NOMO-1 treated with DMSO at 0.1 percent for 48 hours (cell line): Measurements from ENCODE around the gene PCBP4.
"Not testable (repeated sequence)": the region's sequence is repeated elsewhere in the genome, so short reads cannot be mapped to it uniquely, and the experiment has no call there.

Experiments
- DNase-seq: peaks from one replicate; lab custom pipeline; 2025; ENCODE audit not compliant: unreplicated experiment; lab: John Stamatoyannopoulos, UW

PCBP4 gene

GRCh38 chr3:51941463-51941797, 25.8 kb downstream of the PCBP4 start:
- DNase-seq, result no peak

DNA sequence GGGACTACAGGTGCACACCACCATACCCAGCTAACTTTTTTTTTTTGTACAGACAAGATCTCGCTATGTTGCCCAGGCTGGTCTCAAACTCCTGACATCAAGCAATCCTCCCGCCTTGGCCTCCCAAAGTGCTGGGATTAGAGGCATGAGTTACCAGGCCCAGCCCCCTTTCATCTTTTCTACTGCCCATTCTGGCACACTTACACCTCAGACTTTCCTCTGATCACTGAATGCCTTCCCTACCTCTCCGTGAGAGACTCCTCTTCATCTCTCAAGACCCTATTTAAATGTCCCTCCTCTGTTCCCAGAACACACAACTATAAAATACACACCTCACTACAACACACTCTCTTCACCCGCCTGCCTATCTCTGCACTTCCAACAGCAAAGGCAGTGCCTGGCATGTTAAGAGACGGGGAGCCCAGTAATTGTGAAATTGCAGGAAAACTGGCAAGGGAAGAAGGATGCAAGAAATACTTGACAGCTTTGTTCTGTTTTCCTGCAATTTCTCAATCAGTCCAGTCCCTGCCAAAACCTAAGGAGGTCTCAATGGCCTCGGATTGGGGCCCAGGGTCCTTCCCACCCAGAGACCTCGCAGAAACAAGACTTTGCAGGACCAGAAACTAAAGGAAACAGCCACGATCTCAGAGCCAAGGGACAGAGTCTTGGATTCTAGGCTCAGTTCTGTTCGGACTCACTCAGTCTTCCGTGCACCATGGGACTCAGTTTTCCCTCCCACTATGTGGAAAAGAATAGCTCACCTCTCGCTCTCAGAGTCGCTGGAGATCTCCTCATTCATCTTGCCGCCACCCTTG, 26.4 kb downstream of the PCBP4 start:
- DNase-seq, result no peak

DNA sequence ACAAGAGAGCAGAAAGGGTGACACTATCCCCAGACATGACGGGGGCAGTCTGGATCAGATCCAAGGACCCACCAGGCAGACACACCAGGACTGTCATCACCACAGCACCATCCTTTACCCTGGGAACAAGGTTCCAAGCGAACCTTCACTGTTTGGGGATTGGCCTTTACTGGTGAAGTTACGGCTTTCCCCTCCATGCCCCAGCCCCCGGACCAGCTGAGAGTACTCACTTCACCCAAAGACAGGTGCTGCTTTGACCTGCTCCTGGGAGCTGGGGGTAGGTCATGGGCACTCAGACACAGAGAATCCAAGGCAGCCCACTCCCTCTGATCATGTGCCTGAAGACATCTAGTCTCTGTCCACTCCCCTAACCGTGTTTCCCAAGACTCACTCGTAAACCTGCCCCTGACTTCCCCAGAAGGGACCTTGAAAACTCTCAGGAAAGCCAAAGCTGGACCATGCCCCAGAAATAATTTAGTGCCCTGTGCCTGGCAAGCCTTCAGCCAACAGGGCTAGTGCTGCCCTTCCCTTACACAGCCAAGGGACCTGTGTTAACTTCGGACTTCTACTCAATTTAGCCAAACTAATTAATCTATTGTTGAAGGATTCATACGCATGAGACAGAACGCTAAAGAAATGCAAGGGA, 28.4 kb downstream of the PCBP4 start:
- DNase-seq, result no peak

GRCh38 chr3:51937611-51938450, 29.4 kb downstream of the PCBP4 start:
- DNase-seq, result no peak

- no peak for DNase-seq
These were observed 30.2 kb downstream of the PCBP4 start for GRCh38 chr3:51937014-51937413.

GRCh38 chr3:51935886-51936755, 31.1 kb downstream of the PCBP4 start:
- DNase-seq, result no peak

- no peak for DNase-seq
These were observed 32.0 kb downstream of the PCBP4 start for GRCh38 chr3:51934991-51935885.

DNA sequence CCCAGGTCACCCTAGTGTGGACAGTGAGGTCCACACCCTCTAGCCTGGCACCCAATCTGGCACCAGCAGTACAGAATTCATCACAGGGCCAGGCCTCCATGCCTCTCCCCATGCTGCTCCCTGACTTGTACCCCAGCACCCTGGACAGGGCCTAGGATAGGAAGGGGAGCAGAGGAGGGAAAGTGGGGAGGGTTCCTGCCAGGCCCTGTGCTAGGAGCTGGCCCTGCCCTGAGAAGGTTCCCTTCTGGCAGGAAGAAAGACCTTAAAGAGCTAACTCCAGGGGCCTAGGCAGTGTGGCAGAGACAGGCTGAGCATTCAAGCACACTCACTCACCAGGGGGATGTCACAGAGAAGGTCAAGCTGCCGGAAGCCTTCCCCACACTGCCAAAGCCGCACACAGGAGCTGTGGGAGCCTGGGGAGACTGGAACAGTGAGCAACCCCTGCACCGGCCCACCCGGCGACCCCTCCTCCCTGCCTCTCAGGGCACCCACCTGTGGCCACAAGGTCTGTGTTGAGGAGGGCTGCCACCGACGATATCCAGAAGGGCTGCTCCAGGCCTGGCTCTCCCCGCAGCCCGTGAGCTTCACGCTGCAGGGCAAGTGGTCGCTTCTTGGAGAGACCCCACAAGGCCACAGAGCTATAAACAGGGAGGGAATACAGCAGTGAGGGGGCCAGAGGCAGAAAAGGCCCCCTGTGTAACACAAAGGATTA, 33.0 kb downstream of the PCBP4 start:
- DNase-seq, result no peak

DNA sequence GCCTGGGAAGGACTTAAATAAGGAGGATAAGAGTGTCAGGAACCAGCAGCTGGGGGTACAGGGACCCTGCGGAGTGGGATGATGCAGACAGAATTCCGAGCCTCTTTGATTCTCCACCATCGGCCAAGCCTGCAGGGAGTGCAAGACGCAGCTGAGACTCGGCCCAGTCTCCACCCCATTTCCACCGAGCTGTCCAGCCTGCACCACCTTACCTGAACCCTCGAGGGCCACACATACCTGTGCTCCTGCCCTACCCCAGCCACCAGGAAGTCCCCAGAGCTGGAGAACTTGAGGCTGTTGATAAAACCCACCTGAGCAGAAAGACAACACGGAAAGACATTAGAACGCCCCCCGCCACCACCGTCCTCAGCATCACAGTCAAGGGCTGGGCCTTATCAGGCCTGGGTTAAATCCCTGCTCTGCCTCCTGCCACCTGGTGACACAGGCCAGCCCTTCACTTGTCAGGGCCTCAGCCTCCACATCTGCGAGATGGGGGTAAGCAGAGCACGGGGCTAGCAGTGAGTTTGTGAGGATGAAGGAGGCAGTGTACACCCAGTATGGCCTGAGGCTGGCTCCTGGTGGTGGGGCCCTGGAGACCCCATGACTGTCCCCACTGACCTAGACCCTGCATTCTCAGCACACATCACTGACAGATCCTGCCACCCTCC, 33.6 kb downstream of the PCBP4 start:
- no peak for DNase-seq

- no peak for DNase-seq
These were observed 34.5 kb downstream of the PCBP4 start for GRCh38 chr3:51932471-51933370.

DNA sequence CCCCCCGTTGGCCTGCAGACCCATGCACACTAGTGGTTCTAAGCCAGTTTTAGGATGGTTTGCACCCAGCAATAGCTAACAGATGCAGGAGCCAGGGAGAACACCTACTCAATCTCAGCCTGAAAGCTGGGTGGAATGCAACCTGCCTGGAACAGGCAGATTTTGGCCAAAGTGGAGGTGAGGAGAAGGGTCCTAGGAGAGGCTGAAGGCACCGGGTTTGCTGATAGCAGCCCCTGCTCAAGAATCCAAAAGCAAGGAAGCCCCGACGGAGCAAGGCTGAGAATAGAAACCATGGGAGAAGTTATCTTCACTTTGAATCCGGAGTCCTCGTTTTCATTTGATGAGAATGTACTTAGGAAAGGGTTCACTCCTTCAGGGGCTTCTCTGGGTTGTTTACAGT, 35.5 kb downstream of the PCBP4 start:
- no peak for DNase-seq

DNA sequence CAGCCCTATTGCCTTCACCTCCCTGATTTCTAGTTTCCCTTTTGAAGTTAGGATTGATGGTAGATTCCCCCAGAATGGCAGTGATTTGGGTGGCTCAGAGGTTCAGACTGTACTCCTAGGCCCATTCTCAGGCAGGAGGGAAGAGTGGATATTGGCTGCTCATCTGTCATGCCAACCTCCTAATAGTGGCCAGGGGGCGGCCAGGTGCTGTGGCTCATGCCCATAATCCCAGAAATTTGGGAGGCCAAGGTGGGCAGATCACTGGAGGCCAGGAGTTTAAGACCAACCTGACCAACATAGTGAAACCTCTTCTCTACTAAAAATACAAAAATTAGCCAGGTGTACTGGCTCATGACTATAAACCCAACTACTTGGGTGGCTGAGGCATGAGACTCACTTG, 36.8 kb downstream of the PCBP4 start:
- DNase-seq, result no peak

GRCh38 chr3:51929420-51930003, 37.7 kb downstream of the PCBP4 start:
- peak; percentile 1 for DNase-seq

DNA sequence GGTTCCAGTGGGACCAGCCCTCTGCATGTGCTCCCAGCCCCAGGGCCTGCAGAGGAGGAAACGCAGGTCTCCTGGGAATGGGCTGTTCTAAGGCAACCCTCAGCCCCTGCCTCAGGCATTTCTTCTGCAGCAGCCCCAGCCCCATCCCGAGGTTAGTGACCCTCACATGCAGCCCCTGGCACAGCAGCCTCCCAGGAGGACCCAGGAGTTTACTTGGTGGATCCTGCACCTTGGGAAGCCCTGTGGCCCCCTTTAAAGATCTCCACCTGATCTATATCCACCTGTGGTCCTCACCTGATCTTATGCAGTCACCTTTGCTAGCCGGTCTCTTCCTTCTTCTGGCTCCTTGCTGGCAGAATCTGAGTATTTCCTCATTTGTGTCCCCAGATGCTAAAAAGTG, 38.3 kb downstream of the PCBP4 start:
- not testable (repeated sequence) for DNase-seq

DNA sequence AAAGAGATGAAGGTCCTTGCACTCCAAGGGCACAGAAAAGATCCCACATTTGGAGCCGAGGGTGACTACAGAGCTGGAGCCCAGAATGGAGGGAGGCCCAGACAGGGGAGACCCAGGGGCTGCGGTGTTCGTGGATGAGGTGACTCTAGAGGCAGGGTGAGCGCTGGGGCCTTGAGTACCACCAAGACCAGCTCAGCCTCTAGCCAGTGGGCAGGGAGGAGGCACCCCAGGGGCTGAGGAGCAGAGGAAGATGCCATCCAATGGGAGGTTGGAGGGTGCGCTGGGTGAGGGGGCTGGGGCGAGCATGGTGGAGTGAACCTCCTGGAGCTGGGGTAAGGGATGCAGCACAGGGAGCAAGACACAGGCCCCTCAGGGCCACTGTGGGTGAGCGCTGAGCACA, 38.8 kb downstream of the PCBP4 start:
- no peak for DNase-seq

DNA sequence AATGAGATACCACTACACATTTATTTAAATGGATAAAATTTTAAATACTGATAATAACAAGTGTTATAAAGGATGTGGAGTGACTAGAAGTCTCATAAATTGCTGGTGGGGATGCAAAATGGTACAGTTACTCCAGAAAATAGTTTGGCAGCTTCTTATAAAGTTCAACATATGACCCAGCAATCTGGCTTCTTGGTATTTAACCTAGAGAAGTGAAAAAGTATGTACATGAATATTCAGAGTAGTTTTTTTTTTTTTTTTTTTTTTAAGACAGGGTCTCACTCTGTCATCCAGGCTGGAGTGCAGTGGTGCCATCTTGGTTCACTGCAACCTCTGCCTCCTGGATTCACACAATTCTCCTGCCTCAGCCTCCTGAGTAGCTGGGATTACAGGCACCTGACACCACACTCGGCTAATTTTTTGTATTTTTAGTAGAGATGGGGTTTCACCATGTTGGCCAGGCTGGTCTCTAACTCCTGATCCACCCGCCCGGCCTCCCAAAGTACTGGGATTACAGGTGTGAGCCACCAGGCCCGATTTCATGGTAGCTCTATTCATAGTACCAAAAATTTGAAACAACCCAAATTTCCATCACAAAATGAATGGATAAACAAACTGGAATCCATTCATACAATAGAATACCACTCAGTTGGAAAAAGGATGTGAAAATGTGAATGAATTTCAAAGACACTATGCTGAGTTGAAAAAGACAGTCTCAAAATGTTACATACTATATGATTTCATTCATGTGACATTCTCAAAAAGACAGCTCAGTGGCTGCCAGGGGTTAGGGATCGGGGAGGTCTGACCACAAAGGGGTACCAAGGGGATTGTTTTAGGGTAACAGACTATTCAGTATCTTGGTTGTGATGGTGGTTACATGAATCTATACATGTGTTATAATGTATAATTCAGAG, 39.9 kb downstream of the PCBP4 start:
- no peak for DNase-seq
